ENCODE measurements around the gene PLXDC1. TPM values are rescaled to one million over a fixed set of nuclear protein-coding genes. Genes with fewer than 3 reads are reported as not detected.

PLXDC1 gene
- total and polyA plus RNA-seq, 2 of the 8 experiments (the other 6 are each of a cell fraction or from before 2014, with no cell fraction given), result 4.1 to 14.6 TPM

- Histone ChIP-seq H3K4me3 (ENCODE audit: extremely low read depth in 1 of 4, insufficient read depth in 2 of 4, low read depth in 3 of 4, low read length in 4 of 4) (peak overlapping the region; percentile 45 to 100 (median 87)), H3K9ac (replicated peaks in 1 of 4; ENCODE audit: extremely low read depth in 1 of 4, low read depth in 3 of 4, low read length in 3 of 4) (no peak overlapping the region), H3K79me1 (ENCODE audit: low read depth, low read length) (no peaks in the 10 kb centered on the region), H2BK120ac (replicated peaks; ENCODE audit: low read depth, low read length) (no peak overlapping the region), H4K20me1 (replicated peaks in 1 of 2; ENCODE audit: control insufficient read depth in 1 of 2, insufficient read depth in 2 of 2, low read length in 2 of 2) (no peaks in the 10 kb centered on the region), H3K27me3 (replicated peaks in 1 of 4; ENCODE audit: control insufficient read depth in 3 of 4, extremely low read depth in 1 of 4, insufficient read depth in 3 of 4, low read length in 3 of 4) (peaks cover 3 to 18% (median 15%) of the 10 kb centered on the region in 4 experiments), H3K27ac (ENCODE audit: low read depth, low read length) (no peak overlapping the region), H4K91ac (replicated peaks; ENCODE audit: insufficient read length, low read length) (no peak overlapping the region), H3K14ac (ENCODE audit: insufficient read length) (no peak overlapping the region), H3K56ac (replicated peaks; ENCODE audit: insufficient read length, low read depth, low read length) (no peak overlapping the region), H3K4me1 (replicated peaks in 1 of 4; ENCODE audit: control insufficient read depth in 3 of 4, insufficient read depth in 4 of 4, low read length in 3 of 4) (peaks cover 0 to 20% (median 6%) of the 10 kb centered on the region in 4 experiments; a peak in 4 of 7 replicates), H3K79me2 (ENCODE audit: control insufficient read depth in 1 of 2, insufficient read depth in 2 of 2, low read length in 2 of 2) (no peaks in the 10 kb centered on the region), H3K23me2 (ENCODE audit: low read depth, low read length) (peaks cover 26% of the 10 kb centered on the region), H3K4ac (replicated peaks; ENCODE audit: insufficient read length, low read depth, low read length) (no peak overlapping the region), H2AFZ (ENCODE audit: low read length) (no peak overlapping the region), H2BK5ac (ENCODE audit: low read depth, low read length) (no peak overlapping the region), H3K23ac (ENCODE audit: insufficient read length) (no peak overlapping the region), H3K18ac (ENCODE audit: extremely low read depth, low read length) (no peak overlapping the region), H2AK5ac (ENCODE audit: low read depth, low read length) (no peak overlapping the region), H2BK15ac (ENCODE audit: low read length) (no peak overlapping the region), H2BK20ac (ENCODE audit: low read length) (no peak overlapping the region), H4K8ac (ENCODE audit: extremely low read depth, insufficient read depth, low read length) (no peak overlapping the region), H2BK12ac (ENCODE audit: low read depth, low read length) (no peak overlapping the region), H3K36me3 (ENCODE audit: control insufficient read depth in 2 of 4, insufficient read depth in 4 of 4, low read length in 3 of 4) (no peaks in the 10 kb centered on the region), H4K5ac (ENCODE audit: insufficient read length, low read depth, low read length) (no peak overlapping the region), H3K4me2 (ENCODE audit: insufficient read depth in 1 of 2, low read depth in 2 of 2, low read length in 2 of 2) (peak overlapping the region; percentile 53 to 81), H3K9me3 (ENCODE audit: insufficient read depth in 2 of 2, low read depth in 1 of 2, low read length in 1 of 2) (no peaks in the 10 kb centered on the region)
- POLR2A ChIA-PET (ENCODE audit: partially characterized antibody), result interaction anchor here (0.7 to 2.8 kb wide), 18 partner anchors 12 to 299 kb away, joined by 3 to 16 read pairs (median 4); partner anchors contain the start of genes FBXO47, LASP1, RPL19 and RPL23
- CTCF ChIA-PET (ENCODE audit: partially characterized antibody), result interaction anchor here (0.6 to 10.1 kb wide), 61 partner anchors 8 to 1773 kb away, joined by 3 to 163 read pairs (median 4); partner anchors contain the start of genes ARL5C, FBXO47 and LASP1NB
- TF ChIP-seq, protein P1, sequence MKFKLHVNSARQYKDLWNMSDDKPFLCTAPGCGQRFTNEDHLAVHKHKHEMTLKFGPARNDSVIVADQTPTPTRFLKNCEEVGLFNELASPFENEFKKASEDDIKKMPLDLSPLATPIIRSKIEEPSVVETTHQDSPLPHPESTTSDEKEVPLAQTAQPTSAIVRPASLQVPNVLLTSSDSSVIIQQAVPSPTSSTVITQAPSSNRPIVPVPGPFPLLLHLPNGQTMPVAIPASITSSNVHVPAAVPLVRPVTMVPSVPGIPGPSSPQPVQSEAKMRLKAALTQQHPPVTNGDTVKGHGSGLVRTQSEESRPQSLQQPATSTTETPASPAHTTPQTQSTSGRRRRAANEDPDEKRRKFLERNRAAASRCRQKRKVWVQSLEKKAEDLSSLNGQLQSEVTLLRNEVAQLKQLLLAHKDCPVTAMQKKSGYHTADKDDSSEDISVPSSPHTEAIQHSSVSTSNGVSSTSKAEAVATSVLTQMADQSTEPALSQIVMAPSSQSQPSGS (IDR thresholded peaks at IDR 0.05; ENCODE audit: low read length), result 0 out of 2 replicates have a peak, but pooled peaks have one; percentile 27
- no peak for TF ChIP-seq CHD2 (IDR thresholded peaks at IDR 0.05; ENCODE audit: low read length)
- FAIRE-seq (no peak), DNase-seq (ENCODE audit: low read depth in 1 of 2, low spot score in 2 of 2) (peak in 1 of 2 experiments; percentile 62)
- 5% methylated on average over 17 of the region's 25 CpGs; no CpG with 5 or more reads in 1 of the 2 experiments for WGBS, 2 experiments (ENCODE audit: extremely low coverage in 1 of 2, insufficient coverage in 1 of 2, insufficient read length in 1 of 2, insufficient replicate concordance in 2 of 2, low coverage in 1 of 2, low lambda C conversion rate in 2 of 2, missing lambda C conversion rate in 1 of 2)
Measured at GRCh38 chr17:39151943-39152818, 744 bp upstream of the PLXDC1 start.

Data from H1 (cell line).